Middle frontal gyrus (tissue), 1 donor: Measurements from ENCODE around the gene ADGRD2.

Experiments used
- DNase-seq: peaks from one replicate; pipeline ENCODE4 v3.0.0-alpha.2; 2015; ENCODE audit warnings: low spot score; ENCODE audit errors: extremely low spot score

Gene ADGRD2

DNA sequence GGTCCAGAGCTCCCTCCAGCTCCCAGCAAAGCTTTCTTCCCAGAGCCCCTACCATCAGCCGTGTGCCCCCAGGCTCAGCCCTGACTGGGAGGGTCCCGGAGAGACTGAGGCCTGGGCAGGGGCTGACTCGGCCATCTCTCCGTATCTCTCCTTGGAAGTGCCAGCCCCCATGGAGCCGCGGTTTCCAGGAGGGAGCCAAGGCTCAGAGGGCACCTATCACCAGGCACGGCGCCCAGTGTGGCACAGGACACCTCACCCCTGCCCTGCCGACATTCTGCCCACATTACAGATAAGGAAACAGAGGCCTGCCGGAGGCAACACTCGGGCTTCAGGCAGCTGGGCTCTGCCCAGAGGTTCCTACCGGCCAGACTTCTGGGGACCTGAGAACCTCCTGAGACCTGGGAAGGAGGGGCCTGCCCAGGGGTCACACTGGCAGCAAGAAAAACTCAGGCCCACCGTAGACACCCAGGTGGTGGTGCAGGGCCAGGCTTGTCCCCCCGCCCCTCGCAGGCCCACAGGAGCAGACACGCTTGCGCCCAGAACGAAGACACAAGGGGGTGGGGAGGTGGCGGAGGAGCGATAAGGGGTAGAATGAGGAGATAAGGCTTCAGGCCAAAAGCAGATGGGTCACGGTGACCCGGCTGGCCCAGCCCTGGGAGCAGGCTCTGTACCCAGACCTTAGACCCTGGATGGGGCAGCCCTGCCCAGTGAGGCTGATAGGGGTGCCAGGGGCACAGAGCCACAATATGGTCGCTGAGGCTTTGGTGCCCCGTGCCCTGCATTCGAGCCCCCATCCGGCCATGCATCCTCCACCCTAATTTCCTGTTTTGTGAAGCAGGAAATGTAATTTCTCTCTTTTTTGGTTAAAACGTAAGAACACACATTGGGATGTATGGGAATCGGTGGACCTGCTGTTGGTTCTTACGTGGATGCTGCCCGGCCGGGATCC, 45.1 kb downstream of the ADGRD2 start:
- no peak for DNase-seq

DNA sequence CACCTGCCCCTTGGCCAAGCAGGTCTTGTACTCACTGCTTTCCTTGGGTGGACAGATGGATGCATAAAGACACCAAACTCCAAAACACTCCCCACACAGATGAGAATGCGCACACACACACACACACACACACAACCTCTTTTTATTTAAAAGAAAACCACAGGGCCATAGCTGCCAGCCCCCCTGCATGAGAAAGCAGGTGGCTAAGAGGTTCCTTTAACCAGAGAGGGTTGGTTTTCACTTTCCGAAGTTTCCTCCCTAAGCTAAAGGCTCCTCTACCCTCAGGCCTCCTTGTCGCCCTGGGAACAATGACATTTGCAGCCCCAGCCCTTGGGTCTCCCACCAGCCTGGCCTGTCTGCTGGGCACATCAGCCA, 45.8 kb downstream of the ADGRD2 start:
- DNase-seq, result no peak

DNA sequence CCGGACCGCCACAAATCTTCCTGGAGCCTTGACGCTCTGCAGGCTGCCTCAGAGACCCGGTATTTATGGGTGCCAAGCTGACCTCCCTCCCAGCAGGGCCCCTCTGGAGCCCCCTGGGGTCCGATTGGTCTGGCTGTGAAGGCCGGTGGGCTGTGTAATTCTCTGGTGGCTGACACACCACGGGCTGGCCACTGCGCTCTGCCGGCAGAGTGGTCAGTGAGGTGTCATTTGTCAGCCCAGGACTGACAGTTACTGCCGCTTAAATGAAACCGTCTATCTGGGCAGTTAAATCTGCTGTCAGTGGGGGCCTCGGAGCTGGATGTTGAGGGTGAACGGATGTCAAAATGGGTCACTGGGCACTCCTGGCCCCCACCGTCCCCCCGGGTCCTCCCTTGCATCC, 46.2 kb downstream of the ADGRD2 start:
- no peak for DNase-seq

DNA sequence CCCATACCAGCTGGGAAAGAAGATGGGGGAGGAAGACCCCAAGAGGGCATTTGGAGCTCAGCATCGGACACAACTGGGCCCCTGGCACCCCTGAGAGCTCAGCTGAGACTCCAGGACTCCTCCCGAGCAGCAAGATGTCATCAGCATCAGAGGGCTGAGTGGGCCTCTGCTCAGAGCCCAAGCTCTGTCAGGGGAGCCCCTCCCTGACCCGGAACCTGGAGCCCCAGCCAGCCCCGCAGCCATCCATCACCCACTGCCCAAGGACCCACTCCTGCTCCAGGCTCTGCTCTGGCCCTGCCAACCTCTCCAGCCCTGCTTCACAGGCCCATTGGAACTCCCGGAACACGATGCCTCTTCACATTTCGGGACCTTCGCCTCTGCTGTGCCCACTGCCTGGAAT, 47.2 kb downstream of the ADGRD2 start:
- DNase-seq, result no peak

DNA sequence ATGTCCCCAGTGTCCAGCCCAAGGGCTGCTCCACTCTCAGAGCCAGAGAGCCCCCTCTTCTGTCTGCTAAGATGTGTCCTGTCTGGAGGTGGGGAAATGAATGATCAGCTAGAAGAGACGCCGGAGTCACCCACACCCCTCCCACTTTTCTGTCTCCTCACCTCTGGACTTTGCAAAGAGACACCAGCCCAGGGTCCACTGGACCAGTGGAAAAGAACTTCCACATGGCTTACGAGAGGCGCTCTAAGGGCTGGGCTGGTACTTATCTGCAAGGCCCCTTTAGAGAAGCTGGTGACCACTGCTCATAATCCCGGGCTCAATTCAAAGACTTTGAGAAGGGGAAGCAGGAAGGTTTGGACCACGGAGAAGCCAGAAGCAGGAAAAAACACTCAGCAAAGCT, 47.8 kb downstream of the ADGRD2 start:
- DNase-seq, result no peak

DNA sequence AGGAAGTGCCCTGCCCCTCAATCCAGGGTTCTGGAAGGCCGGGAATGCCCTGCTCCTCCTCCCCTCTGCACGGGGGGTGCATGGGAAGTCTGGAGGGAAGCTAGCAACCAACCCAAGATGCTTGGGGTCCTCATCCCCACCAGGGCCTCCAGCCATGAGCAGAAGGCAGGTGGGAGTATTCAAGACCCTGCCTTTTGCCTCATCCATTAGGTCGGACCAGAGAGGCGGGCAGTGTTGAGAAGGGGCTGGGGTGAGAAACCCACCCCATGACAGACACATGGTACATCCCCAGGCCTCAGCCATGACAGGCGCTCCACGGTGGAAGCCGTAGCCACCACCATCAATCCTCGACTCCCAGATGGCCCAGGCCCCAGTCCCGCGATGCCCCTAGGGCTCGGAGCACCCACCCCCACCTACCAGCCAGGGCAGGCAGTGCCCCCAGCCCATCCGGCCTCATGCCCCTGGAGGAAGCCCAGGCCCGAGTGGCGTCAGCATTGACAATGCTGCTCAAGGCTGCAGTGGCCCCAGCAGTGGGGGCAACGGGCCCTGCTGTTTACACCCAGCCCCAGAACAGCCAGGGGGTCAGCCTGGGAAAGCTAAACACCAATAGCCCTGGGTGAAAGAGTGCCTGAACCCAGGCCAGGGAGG, 48.4 kb downstream of the ADGRD2 start:
- DNase-seq, result no peak

DNA sequence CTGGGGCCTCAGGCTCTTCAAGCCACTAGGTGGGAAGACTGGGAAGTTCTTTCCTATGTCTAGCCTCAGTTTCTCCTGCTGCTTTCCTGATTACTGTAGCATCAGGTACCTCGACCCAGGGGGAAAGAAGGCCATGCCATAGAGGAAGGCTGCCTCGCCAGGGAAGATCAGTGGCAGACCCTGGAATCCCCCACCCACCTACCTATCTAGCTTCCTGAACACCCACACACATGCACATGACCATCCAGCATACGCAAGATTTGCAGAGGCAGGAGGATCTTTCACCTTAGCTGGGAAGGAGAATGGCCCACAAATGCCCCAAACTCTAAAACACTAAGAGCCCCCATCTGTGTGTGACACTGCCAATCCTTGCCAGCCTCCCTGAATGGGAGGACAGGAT, 49.0 kb downstream of the ADGRD2 start:
- no peak for DNase-seq

DNA sequence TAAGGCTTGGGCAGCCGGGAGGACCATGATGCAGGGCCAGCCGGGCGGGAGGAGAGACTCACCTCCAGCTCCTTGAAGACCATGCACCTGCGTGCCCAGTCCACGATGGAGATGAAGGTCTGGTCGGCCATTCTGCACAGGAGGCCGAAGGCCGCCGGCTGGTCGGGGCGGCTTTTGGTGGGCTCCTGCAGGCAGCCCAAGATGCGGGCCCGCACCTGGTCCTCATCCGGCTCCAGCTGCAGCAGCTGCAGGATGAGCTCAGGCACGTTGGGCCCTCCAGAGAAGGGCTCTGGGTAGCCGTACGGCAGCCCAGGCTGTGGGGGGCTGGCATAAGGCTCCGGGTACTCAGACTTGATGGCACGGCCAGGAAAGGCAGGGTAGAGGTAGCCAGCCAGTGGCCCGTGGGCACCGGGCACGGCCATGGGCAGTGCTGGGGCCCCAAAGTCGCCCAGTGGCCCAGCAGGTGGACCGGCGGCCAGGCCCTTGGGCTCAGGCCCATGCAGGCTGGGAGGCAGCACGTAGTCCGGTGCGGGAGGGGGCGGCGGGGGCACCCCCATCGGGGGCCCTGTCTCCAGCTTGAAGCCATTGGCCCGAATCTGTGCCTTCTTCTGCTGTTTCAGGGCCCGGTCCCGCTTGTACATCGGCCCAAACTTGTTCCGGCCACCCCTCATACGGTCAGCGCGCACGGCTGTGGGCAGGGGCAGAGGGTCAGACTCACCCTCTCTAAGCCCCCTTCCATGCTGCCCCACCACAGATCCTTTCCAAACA, 50.0 kb downstream of the ADGRD2 start:
- DNase-seq, result no peak

DNA sequence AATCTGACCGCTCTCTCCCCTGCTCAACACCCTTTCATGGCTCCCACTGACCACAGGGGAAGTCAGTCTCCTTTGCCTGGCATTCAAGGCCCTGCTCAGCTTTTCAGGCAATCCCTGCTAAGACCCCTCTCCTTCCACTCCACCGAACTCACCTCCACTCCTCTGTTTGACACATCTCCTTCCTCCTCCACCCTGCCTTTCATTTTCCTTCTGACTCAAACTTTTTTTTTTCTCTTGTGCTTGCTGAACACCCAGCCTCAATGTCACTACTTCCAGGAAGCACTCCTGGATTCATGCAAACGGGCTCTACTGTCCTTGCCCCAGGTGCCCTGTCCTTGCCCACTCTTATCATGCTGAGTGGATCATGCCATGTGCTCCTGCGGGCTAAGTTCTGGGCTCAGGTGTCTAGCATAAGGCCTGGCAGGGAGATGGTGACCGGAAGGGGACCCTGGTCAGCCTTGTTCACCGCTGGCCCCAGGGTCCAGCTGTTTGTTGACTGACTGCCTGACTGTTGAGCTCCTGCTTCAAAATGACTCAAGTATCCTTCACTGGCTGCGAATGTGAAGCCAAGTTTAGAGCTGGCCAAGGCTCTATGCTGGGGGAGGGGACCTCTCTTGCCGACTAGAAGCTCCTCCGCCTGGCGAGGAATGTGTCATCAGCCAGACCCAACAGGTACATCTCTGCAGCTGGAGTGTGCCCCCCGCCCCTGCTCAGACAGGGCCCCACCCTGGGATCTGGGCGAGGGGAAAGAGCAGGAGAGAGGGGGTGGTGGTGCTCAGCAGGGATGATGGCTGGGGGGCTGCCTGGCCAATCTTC, 50.8 kb downstream of the ADGRD2 start:
- no peak for DNase-seq

DNA sequence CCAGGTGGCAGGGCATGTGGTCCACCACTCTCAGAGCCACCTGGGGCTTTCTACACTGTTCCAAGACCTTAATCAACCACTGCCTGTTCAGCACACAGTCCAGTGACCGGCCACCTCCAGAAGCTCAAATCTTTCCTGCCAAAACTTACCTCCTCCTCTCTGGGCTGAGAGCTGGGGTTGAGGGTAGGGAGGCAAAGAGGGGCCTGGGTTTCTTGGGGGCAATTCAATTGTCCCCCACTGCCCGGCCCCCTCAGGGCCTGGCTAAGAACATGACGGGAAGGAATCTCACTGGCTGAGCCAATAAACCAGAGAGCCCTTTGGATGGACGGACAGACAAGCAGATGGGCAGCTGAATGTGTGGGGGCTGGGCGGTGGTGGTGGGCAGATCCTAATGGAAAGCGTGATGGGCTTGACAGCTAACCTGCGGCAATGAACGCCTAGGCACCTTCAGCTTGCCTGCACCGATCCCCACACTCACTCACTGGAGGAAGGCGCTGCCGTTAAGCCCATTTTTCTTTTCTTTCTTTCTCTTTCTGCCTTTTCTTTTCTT, 51.6 kb downstream of the ADGRD2 start:
- no peak for DNase-seq

DNA sequence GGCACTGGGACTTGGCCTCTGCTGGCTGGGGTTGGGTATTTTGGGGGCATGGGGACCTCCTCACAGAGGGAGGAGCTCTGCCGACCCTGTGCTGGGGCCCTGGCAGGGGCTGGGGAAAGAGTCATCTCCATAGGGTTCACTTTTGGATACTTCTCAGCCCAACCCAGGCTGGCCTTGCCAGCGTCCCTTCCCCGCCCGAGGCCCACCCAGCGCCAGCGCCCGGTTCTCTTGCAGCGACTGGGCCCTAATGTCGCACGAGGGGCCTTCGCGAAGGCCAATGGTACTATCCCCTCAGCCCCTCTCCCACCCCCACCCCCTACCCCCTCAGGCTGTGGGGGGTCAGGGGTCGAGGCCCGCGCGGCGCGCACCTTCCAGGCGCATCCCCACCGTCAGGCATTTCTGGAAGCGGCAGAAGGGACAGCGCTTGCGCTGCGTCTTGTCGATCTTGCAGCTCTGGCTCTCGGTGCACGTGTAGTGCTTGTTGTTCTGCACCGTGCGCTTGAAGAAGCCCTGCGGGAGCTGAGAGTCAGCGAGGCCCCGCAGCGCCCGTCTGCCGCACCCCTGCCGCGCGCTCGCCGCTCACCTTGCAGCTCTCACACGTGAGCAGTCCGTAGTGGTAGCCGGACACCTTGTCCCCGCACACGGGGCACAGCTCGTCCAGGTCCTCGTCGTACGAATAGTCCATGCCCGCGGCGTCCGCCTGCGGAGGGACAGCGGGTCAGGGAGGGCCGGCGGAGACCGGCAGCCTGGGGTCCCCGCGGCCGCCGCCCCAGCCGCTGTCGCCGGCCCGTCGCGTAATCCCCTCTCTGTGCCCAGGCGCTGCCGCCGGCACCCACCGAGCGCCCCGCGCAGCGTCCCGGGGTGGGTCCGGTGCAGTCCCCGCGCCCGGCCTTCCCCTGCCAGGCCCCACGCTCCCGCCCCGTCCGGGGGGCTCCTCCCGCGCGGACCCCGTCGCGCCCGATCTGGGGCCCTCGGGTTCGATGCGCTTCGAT, 52.8 kb downstream of the ADGRD2 start:
- DNase-seq, result no peak

DNA sequence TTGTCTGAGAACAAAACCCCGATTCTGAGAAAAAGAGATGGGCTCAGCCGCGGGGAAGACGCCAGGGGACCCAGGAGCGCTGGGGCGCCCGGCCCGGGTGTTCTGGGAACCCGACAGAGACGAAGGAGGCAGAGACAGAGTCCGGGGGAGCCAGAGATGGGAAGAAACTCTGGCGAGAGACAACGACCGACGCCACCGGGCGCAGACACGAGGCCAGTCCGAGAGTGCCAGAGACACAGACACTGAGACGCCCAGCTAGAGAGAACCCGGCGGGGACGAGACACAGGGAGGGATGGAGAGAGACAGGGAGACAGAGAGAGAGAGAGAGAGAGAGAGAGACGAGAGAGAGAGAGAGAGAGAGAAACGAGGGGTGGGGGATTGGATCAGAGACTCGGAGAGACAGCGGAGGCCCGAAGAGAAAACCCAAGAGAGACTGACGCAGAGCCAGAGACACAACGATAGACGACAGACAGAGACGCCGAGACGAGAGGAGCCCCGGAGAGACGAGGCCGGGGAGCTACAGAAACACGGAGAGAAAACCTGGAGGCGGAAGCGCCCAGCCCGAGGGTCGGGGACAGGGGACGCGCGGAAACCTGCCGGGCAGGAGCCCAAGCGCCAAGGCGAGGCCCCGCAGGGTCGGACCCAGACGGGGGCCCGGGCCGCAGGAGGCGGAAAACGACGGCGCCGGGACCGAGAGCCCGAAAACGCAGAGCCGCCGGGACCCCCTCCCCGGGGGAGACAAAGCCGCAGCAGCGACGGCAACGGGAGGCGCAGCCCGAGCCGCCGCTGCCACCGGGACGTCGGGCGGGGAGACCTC, 53.7 kb downstream of the ADGRD2 start:
- DNase-seq, result no peak

DNA sequence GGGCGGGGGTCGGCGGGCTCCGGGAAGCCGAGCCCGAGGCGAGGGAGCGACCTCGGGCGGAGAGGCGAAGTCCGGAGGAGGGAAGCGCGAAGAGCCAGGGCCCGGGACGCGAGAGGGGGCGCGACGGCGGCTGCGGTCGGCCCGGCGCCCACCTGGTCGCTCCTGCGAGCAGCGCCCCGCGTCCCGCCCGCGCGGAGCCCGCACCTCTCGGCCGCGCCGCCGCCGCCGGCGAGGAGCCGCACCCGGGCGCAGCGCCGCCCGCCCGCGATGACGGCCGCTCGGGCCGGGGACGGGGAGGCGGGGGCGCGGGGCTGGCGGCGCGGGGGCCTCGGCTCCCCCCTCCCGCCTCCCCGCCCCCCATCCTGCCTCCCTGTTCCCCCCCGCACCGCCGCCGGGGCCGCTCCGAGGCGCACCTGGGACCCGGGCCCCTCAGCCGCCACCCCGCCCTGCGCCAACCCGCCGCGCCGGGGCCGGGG, 54.3 kb downstream of the ADGRD2 start:
- DNase-seq, result no peak

DNA sequence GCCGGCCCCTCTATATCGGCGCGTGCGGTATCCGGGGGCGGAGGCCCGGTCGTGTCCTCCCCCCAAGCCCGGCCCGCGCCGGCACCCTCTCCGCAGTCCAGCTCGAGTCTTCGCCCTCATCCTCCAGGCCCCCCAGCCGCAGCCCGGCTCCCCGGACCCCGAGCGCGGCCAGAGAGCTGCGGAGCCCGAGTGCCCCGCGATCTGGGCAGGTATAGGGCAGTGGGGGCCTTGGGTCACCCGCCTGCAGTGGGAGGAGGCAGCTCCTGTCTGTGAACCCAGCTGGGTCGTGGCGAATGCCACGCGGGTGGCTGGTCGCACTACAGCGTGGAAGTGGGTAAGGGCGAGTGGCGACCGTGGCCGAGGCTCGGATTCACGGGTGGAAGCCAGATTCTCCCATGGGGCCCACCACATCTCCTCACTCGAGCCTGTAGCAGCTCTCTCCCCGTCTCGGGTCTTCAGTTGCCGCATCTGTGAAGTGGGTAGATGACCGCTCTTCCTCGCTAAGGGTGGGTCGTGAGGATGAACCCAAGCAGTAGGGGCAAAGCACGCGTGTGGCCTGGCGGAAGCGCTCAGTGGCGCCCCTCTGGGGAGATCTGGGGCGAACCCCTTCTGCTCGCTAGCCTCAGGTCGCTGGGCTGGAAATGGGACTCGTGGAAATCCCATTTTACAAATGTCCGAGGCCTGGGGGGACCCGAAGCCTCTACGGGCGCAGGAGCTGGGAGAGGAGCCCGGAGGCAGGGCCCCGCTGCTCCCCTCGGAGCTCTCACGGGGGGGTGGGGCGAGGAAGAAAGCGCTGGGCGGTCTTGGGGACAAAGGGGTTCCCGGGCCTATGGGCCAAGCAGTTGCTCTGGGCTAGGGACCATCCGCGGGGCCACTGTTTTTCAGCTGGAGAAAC, 55.0 kb downstream of the ADGRD2 start:
- DNase-seq, result no peak

DNA sequence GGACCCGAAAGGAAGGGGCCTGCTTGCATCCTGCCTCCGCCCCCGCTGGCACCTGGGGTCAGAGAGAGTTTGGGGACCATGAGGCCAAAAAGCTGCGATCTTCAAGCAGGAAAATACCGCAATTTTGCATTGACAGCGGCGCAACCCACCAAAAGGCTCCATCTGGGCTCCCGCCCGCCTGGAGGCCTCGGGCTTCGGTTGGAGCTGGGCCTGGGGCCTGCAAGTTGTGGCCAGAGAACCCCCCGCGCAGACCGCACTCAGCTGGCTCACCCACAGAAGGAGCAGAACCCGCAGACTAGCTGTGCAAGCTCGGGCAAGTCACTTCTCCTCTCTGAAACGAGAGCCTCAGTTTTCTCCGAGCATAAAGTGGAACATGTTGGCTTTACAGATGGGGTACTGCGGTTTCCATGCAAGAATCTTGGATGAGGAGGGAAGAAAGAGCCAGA, 55.7 kb downstream of the ADGRD2 start:
- DNase-seq, result no peak

DNA sequence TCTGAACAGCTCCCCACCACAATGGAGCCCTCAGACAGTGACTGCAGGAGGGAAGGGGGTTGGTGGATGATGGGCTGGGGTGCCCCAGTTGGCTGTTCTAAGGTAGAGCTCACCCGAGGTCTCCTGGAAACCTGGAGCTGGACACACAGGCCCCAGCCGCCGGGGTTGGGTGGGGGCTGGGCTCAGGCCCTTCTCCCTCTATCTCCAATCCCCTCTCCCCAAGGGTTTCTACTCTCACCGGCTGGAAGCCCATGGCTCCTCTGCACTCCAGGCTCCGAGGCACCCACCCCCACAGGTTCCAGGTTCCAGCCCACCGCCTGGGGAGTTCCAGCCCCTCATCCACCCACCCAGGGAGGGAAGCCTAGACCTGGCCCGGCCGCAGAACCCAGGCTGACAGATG, 56.2 kb downstream of the ADGRD2 start:
- no peak for DNase-seq
